Activated CD4-positive, CD25-positive, alpha-beta regulatory T cell (primary cell): ENCODE measurements around the gene KCTD4.

Source experiments
- DNase-seq, 4 experiments: peaks; one replicate each; lab custom pipeline; 2025; lab: John Stamatoyannopoulos, UW

KCTD4 gene

GRCh38 chr13:45174478-45174877 is 26.4 kb downstream of the KCTD4 start:
- DNase-seq: no peak

- DNase-seq: no peak
Measured at GRCh38 chr13:45168555-45168930, 32.3 kb downstream of the KCTD4 start.

GRCh38 chr13:45167611-45168554 is 33.0 kb downstream of the KCTD4 start:
- DNase-seq: no peak

- no peak for DNase-seq
Measured at GRCh38 chr13:45166858-45167257, 34.0 kb downstream of the KCTD4 start.

GRCh38 chr13:45162821-45163220 is 38.0 kb downstream of the KCTD4 start:
- no peak for DNase-seq

- DNase-seq: no peak
Measured at GRCh38 chr13:45162194-45162593, 38.7 kb downstream of the KCTD4 start.

- no peak for DNase-seq
Measured at GRCh38 chr13:45156565-45157361, 44.1 kb downstream of the KCTD4 start.

- no peak for DNase-seq
Measured at GRCh38 chr13:45149964-45150363, 50.9 kb downstream of the KCTD4 start.

- no peak for DNase-seq
Measured at GRCh38 chr13:45143346-45143751, 57.5 kb downstream of the KCTD4 start.
